NCI-H345 treated with DMSO at 0.1 percent for 48 hours (cell line): Measurements from ENCODE around the gene MLXIP.
"Not testable (repeated sequence)": the region's sequence is repeated elsewhere in the genome, so short reads cannot be mapped to it uniquely, and the experiment has no call there.

Source experiments
- DNase-seq: peaks from one replicate; lab custom pipeline; 2025; ENCODE audit not compliant: unreplicated experiment; lab: John Stamatoyannopoulos, UW

The MLXIP gene

GRCh38 chr12:122051231-122051876 is 27.2 kb upstream of the MLXIP start:
- no peak for DNase-seq

- no peak for DNase-seq
Observed at GRCh38 chr12:122052285-122052684, 26.3 kb upstream of the MLXIP start.

GRCh38 chr12:122054842-122055520 is 23.6 kb upstream of the MLXIP start:
- DNase-seq: no peak

DNA sequence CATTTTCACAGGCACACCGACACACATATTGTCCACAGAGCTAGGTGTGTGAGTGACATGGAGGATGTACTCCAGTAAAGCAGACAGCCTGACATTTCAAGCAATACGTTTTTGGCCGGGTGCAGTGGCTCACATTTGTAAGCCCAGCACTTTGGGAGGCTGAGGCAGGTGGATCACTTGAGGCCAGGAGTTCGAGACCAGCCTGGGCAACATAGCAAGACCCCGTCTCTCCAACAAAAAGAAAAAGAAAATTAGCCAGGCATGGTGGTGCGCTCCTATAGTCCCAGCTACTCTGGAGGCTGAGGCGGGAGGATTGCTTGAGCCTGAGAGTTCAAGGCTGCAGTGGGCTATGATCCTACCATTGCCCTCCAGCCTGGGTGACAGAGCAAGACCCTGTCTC is 22.1 kb upstream of the MLXIP start:
- not testable (repeated sequence) for DNase-seq

- no peak for DNase-seq
Observed at GRCh38 chr12:122057007-122057735, 21.4 kb upstream of the MLXIP start.

DNA sequence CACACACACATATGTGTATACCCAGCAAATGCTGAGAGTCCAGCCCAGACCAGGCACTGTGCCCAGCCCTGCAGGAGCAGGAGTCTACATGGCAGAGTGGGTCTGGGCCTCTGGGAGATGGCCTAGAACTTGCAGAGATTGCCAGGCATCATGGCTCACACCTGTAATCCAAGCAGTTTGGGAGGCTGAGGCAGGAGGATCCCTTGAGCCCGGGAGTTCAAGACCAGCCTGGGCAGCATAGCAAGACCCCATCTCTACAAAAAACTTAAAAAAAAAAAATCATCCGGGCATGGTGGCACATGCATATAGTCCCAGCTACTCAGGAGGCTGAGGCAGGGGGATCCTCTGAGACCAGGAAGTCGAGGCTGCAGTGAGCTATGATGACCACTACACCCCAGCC is 20.8 kb upstream of the MLXIP start:
- DNase-seq: no peak

GRCh38 chr12:122058549-122059149 is 19.9 kb upstream of the MLXIP start:
- DNase-seq: no peak

GRCh38 chr12:122059203-122059960 is 19.2 kb upstream of the MLXIP start:
- no peak for DNase-seq

DNA sequence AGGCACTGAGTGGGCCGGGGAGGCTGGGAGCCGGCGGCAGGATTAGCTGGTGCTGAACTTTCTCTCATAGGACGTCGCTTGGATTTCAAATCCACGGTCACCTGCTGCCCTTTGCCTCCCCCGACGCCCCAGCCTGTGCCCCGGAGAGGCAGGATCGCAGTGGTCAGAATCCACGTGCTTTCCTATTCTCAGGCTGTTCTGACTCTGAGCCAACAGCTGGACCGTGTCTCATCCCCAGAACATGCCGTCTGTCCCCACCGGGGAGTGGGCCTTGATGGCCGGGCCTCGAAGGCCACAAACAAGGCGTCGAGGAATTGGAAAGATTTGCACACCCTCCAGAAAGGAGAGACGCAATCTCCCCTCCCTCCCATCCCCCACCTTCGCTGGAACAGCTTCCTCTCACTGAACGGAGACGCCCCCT is 18.5 kb upstream of the MLXIP start:
- no peak for DNase-seq

DNA sequence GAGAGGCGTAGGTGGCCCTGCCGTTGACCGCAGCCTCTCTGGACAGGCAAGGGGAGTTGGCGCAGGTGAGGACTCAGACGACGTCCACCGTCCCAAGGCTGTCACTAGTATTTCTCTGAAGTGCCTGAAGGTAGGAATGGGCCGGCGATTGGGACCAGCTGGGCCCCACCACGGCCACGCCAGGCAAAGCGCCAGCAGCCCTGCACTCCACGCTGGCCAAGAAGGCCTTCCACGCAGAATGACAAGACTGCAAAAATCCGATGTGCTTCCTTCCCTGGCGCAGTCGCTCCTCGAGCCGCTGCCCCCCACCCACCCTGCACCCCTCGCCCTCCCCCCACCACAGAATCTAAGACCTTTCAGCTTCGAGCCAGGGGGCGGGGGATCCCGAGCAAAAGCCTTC is 17.3 kb upstream of the MLXIP start:
- DNase-seq: no peak

DNA sequence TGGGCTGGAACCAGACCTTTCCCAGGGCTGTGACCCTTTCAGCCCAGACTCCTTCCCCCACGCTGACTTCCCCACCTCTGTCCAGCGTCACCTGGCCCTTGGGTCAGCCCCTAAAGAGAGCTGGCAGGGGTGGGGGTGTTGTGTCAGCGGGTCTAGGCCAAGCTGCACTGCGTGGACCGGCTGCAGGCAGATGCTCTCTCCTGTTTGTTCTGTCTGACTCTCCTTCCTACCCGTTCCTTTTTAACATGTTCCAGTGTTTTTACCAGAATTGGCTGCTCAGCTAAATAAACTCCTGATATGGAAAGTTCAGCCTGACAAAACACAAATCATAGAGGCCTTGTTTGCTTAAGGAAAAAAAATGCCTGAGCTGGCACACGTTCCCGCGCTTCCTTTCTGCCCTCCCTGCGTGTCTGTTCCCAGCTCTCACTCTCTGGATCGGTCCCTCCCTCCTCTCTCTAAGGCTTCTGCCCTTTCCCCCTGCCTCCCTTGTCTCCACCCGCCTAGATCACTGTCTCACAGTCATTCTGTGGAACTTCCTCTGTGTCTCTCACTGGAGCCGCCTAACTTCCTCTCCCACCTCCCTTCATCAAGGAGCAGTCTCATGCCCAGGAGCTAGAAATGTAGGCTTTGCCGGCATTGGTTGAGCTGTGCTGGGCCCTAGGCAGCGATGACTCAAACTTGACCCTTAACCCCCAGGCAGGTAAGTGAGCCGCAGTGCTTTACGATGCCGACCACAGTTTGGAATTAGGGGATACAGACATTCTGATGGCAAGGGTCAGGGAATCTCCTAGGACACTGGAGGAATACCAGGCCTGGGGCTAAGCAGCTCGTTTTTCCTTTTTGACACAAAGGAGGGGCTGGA is 15.5 kb upstream of the MLXIP start:
- DNase-seq: no peak

- no peak for DNase-seq
Observed at GRCh38 chr12:122063694-122064024, 14.9 kb upstream of the MLXIP start.

- no peak for DNase-seq
Observed at GRCh38 chr12:122064025-122064777, 14.4 kb upstream of the MLXIP start.

GRCh38 chr12:122064780-122065588 is 13.6 kb upstream of the MLXIP start:
- no peak for DNase-seq

DNA sequence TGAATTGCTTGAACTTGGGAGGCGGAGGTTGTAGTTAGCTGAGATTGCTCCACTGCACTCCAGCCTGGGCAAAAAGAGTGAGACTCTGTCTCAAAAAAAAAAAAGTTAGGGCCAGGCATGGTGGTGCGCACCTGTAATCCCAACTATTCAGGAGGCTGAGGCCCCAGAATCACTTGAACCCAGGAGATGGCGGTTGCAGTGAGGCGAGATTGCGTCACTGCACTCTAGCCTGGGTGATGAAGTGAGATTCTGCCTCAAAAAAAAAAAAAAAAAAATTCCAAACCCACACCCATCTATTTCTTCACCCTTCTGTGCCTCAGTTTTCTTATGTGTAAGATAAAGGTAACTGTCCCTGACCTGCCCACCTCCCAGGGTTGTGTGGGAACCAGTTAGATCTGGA is 11.0 kb upstream of the MLXIP start:
- no peak for DNase-seq

DNA sequence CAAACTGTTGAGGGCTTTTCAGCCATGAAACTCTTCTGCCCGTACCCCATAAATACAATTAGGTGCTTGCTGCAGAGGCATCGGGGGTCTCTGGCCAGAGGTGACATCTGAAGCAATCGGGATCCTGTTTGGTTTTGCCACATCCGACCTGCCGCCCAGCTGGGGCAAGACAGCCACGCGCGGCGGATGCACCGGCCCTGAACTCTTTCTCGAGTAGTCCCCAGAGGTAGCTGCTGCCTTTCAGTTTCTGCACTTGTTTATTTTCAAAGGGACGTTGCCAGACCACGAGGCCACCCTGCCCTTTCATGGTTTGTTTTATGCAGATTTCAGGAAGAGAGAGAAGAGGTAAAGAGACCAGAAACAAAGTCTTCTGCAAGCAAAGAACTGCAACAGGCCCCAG is 10.6 kb upstream of the MLXIP start:
- no peak for DNase-seq

DNA sequence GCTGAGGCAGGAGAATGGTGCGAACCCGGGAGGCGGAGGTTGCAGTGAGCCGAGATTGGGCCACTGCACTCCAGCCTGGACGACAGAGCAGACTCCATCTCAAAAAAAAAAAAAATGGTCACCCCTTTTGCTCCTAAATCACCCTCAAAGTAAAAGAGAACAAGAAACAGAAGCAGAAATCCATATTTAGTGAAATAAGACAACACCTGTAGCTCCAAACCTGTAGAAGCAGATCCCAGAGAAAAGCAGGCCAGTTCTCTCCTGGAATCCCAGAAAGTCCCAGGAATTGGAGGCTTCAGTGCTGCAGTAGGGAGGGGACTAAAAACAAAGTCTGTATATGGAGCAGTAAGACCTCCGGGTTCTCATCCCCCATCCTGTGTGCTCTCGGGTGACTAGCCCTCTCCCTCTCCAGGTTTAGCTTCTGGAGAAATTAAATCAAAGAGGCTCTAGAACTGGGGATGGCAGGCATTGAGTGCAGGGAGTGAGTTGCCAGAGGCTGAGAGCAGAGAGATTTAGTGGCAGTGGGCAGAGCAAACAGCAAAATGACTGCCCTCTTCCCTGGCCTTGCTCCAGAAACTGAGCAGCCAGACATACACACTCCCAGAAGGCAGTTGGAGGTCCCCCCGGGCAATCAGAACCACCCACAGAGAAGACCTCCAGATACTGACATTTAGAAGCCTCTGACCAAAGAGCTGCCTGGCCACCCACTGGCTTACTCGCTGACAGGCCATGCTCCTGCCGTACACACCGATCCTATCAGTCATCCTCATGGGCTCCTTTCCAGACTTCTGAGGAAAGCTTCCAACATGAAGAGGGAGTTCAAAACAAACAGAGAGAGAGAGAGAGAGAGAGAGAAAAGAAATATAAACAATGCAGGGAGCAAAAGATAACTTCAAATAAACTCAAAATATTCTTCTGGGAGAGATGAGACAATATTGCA is 6.3 kb upstream of the MLXIP start:
- DNase-seq: peak; percentile 73

- DNase-seq: no peak
Observed at GRCh38 chr12:122073815-122074214, 4.7 kb upstream of the MLXIP start.
